Islet of Langerhans (tissue), 1 donor: ENCODE data around the gene CMTM7.
"Not testable (repeated sequence)": the region's sequence is repeated elsewhere in the genome, so short reads cannot be mapped to it uniquely, and the experiment has no call there.

Experiments
- FAIRE-seq: peaks from one replicate; lab custom pipeline; 2011; peaks lifted over from hg19 to GRCh38; lab: Jason Lieb, UNC

The CMTM7 gene

DNA sequence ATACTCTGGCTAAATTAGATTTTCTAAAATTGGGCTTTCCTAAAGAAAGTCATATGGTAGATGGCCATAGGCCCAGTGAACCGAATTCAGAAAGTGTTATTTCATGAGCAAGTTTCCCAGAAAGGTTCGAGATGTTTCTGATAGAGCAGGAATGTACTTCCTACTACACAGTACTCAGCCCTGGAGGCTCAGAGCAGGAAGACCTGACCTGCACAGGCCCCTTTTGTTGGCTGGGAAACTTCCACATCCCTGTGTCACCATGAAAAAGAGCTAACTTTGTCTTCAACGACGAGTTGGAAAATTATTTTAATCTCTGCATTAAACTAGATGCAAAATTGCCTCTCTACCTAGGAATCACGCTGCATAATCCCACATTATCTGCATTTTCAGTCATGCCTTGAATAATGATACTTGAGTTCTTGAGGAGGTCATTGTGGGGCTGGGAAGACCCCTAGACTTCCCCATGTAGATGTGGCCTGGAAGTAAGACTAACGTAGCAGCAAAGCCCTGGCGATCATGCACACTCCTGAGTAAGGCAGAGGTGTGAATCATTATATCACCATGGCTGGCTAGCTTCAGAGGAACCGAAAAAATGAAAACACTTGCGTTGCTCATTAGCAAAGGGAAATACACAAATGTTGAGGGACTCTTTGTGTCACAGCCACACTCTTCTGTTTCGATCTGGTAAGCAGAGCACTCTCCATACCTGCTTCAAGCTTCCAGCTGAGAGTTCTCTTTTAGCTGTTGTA, 47.1 kb downstream of the CMTM7 start:
- FAIRE-seq, result no peak

DNA sequence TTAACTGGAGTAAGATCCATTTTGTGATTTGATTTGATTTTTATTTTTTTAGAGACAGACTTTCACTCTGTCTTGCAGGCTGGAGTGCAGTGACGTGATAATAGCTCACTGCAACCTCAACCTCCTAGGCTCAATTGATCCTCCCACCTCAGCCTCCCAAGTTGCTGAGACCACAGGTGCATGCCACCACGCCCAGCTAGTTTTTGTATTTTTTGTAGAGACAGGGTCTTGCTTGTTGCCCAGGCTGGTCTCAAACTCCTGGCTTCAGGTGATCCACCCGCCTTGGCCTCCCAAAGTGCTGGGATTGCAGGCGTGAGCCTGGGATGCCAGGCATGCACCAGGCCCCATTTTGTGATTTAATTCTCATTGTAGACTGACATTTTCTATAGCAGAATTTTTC, 47.8 kb downstream of the CMTM7 start:
- not testable (repeated sequence) for FAIRE-seq

DNA sequence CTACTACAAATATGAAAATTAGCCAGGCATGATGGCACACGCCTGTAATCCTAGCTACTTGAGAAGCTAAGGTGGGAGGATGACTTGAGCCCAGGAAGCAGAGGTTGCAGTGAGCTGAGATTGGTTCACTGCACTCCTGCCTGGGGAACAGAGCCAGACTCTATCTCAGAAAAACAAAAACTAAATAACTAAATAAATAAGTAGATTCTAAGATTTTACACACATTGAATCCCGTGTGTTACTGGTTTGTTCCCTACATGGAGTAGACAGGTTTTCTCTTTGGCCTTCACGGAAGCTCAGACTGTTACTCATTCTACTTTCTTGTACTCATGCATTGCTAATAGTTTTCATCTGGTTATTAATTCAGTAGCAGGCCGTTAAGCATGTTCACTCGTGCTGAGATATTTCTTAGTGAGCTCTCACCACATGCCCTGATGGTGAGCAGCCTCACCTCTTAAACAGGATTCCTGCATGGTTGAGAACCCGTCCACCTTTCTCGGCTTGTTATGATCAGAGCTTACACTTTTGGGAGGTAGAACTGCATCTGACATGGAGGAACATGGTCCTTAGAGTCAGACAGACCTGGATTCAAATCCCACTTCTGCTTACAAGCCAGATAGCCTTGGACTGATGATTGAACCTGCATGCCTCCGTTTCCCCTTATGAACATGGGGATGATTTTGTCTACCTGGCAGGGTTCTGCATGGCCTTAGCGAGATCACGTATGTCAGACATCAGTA, 49.1 kb downstream of the CMTM7 start:
- FAIRE-seq, result no peak

DNA sequence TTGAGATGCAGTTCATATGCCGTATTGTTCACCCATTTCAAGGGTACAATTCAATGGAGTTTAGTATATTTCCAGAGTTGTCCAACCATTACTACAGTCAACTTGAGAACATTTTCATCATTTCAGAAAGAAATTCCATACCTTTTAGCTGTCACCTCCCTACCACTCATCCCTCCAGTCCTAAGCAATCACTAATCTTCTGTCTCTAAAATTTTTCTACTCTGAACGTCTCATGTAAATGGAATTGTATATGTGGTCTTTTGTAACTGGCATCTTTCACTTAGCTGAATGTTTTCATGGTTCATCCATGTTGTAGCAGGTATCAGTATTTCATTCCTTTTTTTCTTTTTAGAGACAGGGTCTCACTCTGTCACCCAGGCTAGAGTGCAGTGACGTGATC, 51.1 kb downstream of the CMTM7 start:
- FAIRE-seq, result no peak

DNA sequence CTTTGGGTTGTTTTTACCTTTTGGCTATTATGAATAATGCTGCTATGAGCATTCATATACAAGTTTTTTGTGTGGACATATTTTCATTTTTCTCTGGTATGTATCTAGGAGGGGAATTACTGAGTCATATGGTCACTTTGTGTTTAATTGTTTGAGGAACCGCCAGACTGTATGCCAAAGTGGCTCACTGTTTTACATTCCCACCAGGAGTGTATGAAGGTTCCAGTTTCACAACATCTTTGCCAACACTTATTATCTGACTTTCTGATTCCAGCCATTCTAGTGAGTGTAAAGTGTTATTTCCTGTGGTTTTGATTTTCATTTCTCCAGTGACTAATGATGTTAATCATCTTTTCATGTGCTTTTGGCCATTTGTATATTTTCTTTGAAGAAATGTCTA, 51.8 kb downstream of the CMTM7 start:
- no peak for FAIRE-seq

DNA sequence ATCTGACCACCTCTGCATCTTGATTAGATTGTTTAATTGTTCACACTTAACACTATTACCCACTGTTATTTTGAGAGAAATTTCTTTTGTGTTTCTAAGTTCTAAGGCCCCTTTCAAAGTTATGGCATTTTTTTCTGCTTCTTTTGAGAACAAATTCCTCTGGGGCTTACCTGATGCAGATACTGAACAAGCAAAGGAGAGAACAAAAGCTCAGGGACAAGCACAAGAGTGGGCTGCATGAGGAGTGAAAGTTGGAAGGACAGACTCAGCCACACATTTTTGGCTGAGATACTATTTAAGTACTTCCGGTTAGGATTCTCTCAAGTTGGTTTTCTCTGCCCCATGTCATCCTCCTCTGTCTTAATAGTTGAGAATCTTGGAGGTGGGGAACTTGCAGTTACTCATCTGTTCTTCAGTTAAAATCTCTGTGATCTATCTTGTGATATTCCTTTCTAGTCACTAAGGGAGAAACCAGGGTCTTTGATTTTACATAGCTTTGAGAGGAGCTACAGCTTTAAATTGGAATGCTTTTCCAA, 56.3 kb downstream of the CMTM7 start:
- FAIRE-seq, result no peak

DNA sequence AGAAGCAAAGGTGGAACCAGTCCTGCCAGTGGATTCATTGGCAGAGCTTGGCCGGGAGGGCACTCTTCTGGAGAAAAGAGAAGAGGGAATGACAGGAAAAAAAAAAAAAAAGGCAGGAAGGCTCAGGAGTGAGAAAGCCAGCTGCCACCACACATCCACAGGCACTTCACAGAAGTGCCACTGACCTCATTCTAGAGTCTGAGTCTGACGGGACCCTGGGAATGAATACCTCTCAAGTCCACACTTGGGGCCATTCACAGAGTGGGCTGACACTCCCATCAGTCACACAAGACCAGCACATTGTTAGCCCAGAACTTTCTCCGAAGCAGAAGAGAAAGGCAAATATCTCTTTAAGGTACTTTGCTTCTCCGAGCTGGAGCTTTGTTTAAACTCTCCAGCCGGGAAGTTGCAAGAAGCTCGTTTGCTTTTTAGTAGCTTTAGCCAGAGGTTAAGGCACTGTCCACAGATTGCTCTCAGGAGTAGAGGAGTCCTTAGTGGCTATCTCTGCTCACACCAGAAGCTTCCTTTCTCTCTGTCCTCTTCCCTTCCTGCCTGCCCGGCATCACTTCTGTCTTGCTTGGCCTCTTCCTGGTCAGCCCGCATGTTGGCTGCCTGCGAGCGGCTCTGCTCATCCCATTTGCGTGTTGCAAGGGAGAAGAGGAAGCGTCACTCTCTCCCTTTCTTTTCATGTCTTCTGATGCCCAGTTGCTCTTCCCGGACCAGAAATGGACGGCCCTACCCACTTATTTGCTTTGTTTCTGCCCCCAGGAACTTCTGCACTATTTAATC, 57.2 kb downstream of the CMTM7 start:
- FAIRE-seq, result no peak

DNA sequence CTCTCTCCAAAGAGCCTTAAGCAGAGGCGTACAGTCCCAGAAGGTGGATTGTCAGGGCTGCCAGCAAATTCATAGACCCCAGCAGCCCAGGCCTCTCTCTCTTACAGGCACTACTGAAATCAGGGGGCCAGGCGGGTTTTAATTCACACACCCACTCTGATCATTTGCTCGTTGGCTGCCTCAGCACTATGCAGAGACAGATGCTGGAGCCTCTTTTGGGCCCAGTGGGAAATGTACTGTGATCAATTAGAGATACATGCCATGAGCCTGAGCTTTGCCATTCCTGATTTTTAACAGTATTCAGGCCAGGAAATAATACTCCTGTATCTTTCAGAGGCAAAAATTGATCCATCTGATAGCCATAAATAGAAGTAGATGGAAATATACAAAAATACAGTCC, 58.0 kb downstream of the CMTM7 start:
- no peak for FAIRE-seq

DNA sequence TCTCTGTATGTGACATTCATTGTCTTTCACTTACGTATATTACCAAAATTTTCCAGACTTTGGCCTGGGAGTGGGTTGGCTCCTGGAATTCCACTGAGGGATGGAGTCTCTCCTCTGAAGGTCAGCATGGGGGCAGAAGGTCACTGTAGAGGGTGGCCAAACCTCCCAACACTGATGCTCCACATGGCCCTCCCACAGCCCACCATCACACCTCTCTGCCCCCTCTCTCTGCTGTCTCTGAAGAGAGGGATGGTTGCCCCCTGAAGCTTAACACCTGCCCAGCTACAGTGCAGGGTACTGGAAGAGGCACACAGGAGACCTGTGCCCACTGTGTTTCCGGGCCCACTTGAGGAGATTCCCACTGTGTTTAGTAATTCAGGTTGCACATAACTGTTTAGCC, 58.8 kb downstream of the CMTM7 start:
- FAIRE-seq, result no peak

DNA sequence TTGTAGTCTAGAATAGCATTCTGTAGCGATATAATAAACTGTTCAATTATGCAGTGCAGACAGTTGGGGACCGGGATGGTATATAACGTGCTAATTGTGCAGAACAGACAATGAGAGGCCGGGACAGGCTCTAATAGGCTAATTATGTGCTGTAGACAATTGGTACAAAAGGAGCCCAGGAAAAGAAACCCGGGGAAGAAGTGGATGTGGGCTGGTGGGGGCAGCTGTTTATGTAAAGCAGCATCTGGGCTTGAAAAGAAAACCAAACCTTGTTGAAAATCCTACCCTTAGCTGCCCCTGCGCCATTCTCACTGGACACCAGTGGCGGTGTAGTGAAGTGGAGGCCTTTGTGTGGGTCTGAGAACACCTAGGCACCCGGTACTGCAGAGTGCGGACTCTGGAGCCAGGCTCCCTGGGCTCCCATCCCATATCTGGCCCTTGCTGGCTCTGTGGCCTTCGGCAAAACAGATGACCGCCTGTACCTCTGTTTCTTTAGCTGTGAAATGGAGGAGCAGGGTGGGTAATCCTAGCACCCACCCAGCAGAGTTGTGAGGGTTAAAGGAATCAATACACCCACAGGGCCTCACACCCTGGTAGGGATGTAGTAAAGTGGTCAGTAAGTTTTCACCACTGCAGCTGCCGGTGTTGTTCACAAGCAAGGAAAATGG, 59.5 kb downstream of the CMTM7 start:
- no peak for FAIRE-seq

DNA sequence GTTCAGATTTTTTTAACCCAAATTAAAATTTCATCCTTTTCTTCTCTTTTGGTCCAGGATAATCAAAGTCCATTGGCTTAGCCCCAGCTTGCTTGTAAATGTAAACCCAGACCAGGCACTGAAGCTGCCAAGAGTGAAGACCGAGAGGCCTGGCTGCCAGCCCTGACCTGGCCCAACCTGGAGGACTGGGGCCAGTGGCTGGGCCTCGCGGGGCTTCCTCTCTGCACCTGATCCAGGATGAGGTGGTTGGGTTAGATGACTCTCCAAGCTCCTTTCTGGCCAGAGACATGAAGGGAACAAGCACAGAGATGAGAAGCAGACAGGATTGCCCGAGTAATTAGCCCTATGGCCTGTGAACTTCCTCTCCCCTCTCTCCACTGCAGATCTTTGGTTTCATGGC, 60.4 kb downstream of the CMTM7 start:
- no peak for FAIRE-seq

DNA sequence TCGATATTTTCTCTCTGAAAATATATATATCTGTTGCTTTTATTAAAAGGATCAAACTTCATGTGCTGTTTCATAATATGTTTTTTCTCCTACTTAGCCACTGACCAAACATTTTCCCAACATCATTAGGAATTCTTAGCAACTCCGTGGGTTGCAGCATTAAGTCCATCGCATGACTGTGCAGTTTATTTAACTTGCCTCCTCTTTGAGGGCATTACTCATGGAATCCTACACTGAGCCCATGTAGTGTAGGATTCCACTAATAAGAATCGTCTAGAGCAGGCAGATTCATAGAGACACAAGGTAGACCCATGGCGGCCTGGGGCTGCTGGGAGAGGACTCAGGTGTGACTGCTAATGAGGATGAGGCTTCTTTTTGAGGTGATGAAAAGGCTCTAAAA, 61.7 kb downstream of the CMTM7 start:
- FAIRE-seq, result no peak

DNA sequence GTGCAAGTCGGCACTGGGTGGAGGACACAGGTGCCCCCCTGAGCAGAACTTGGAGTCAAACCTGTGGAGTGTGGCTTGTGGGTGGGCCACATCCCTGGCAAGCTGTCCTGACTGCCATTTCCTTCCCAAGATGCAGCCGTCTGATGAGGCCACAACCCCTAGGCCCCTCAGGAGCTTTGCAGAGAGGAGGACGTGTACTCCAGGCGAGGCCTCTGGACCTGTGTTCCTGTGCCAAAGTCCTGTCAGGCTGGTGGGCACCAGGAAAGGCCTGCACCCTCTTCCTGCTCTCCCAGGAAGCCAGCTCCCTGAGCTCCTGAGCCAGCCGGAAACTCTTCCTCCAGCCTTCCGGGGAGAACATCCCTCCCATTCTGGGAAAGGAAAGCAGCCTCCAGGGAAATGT, 62.5 kb downstream of the CMTM7 start:
- no peak for FAIRE-seq

DNA sequence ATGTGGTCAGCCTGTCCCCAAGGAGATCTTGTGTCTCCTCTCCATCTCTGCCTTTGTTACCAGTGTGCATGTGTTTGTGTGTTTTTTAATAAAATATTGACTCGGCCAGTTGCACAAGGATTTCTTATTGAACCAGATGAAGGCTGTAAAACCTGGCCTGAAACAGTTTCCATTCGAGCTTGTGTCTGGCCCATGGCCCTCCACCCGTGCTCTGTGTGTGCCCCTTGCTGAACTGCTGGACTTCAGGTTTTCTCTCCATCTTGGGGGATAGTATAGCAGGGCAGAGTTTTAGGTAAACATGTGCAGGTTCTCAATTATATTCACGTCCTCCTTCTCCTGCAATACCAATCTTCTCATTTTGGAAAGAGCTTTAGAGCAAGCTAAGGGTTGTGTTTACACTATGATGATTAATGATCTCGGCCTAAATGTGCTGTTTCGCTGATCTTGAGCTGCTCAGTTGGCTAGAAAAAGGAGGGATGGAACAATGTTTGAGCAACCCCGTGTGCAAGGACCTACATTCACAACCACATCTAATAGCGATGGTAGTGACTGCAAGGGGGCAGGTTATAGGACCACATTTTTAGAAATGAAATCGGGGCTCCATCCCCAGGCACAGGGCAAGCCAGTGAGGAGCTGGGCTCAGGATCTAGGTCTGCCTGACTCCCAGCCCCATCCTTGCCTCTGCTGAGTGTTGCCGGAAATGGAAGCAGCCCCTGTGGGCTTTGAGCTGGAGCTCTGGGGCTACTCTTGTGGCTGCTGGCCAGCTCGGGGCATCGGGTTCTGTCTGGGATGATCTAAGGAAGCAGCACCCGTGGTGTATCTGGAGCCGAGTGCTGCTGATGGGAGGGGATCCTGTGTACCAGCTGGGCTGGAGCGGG, 63.3 kb downstream of the CMTM7 start:
- no peak for FAIRE-seq

DNA sequence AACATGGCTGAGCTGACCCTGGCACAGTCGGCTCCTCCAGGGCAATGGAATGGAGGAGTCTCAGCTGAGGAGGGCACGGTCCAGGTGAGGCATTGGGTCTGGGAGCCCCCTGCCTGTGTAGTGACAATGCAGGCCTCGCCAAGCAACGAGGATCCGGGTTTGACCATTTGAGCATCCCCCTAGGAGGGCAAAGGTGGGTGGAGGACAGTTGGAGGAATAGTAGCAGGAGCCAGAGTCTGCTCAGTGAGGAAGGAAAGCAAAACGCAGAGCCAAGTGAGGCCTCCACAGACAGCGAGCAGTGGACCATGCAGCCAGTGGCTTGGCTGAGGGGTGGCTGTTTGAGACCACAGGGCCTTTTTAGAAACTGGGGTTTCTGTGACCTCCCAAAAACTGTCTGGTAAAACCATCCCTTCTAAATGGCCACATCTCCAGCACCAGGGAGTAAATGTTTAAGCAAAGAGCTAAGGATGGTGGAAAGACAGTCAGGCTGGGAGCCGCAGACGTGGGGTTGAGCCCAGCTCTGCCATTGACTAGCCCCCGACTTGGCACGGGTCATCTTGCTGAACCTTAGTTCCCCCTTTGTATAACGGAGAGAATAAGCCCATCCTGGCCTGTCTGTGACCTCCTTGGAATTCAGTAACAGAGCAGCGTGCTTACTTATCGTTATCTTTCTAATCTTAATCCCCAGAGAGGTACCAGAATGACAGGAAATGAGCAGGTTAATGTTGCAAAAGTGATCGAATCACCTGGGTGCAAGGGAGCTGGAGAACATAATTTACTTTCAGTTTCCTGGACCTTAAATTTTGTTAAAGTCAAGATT, 64.2 kb downstream of the CMTM7 start:
- no peak for FAIRE-seq

DNA sequence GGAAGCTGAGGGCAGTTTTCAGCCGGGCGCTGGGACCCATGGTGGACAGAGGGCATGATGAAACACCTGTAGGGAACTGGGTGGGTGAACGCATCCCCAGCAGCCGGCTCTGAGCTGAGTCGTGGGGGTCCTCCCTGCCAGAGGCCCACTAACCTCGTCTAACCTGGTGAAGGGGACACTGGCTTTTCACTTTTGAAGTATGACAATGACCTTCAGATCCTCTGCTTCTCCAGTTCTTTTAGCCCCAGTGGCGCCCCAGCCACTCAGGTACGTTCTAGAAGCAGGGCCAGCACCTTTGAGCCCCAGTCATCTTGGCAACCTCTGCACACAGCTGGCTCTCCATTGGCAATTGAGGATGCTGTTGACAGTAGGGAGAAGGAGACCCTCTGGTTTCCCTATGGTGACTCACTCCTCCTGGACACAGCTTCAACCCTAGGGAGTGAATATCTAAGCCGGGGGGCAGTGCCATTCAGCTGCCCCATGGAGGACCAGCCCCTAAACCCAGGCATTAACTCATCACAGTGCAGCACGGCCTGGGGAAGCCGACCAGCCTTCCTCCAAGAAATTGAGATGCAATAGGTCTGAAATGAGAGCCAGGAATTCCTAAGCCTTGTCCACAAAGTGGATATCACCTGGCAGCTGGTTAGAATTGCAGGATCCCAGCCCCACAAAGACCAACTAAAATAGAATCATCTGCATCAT, 64.9 kb downstream of the CMTM7 start:
- no peak for FAIRE-seq

DNA sequence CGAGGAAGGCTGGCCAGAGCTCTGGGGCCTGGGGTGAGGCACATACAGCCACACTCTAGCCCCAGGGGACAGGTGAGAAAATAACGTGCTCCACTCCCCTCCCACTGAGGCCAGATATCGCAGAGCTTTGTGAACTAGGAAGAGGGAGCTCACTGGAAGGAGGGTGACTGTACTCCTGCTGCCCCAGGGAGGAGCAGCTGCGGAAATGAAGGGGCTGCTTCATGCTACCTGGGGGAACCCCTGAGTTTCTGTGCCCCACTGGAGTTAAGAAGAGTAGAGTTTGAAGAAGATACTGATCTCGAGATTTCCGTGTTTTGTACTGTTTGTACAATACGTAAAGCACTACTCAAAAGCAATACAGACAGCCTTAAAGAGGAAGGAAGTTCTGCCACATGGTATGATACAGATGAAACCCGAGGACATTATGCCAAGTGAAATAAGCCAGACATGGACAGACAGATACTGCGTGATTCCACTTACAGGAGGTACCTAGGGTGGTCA, 66.4 kb downstream of the CMTM7 start:
- FAIRE-seq, result no peak

DNA sequence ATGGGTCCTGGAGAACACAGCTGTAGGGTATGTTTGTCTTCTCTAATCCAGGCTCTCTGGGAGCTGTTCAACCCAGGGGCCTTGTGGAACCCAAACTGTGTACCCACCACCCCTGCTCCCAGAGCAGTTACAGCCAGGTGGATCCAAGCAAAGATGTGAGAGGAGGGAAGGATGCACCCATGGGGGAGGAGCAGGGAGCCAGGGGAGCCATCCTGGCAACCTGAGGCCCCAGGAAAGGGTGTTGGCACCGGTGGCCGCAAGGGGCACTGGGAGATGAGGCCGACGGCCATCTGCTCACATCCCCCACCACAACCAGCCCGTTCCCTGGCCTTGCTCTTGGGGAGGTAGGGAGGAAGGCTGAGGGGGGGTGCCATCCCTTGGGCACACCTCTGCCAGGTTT, 67.8 kb downstream of the CMTM7 start:
- FAIRE-seq, result no peak

DNA sequence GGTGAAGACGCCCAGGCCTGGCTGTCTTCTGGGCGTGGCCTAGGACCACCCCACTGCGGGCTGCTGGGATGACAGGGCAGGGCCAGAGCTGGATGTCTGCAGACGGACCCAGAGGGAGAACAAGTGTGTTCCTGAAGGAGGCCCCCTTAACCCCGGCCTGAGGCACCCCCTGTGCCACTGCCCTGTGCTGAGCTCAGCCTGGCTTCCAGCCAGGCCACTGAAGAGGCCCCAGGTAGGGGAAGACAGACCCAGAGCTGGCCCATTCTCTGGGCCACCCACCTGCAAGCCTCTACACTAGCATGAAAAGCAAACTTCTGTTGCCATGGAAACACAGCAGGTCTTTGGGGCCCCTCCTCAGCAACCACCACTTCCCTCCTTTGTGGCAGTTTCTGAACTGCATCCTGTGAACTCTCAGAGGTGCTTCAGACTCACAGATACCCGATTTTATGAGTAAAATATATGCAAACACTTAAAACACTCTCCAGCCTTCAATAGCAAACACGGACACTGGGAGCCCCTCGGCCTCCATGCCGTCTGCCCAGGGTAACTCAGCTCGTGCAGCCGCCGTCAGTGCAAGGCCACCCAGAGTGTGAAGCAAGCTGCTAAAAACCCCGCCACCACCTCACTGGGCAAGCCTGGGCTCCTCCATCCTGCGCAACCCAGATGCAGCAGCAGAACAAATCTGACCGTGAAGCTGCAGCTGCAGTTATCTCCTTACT, 68.5 kb downstream of the CMTM7 start:
- no peak for FAIRE-seq
